Activated naive CD4-positive, alpha-beta T cell treated with anti-CD3 and anti-CD28 coated beads, Interleukin-2, amount 10 ng/mL, durations not matched to agents 7 days and 5 days (primary cell): Measurements from ENCODE around the gene ADRA1B.
"Not testable (repeated sequence)": the region's sequence is repeated elsewhere in the genome, so short reads cannot be mapped to it uniquely, and the experiment has no call there.

Experiments used
- CTCF ChIA-PET: fragments of 350-600 bp; sonication (Branson Sonifier 250); formaldehyde crosslinking; loops from one replicate; lab custom pipeline; 2021; ENCODE audit warnings: antibody characterized with exemption; lab: Charles Lee
- DNase-seq: peaks from one replicate; pipeline ENCODE4 v3.0.0-alpha.2; 2020
- H3K27ac Mint-ChIP-seq: one replicate; pipeline ENCODE4 v1.8.0; 2021; ENCODE audit warnings: mild to moderate bottlenecking, moderate library complexity, mixed read lengths
- H3K27me3 Mint-ChIP-seq: one replicate; pipeline ENCODE4 v1.8.0; 2021; ENCODE audit warnings: mild to moderate bottlenecking, mixed read lengths
- H3K36me3 Mint-ChIP-seq: one replicate; pipeline ENCODE4 v1.8.0; 2021; ENCODE audit warnings: mixed read lengths
- H3K4me1 Mint-ChIP-seq: one replicate; pipeline ENCODE4 v1.8.0; 2021; ENCODE audit warnings: mixed read lengths
- H3K4me3 Mint-ChIP-seq: one replicate; pipeline ENCODE4 v1.8.0; 2021; ENCODE audit warnings: mild to moderate bottlenecking, moderate library complexity, mixed read lengths
- H3K9me3 Mint-ChIP-seq: one replicate; pipeline ENCODE4 v1.8.0; 2021; ENCODE audit warnings: mixed read lengths

ADRA1B gene

DNA sequence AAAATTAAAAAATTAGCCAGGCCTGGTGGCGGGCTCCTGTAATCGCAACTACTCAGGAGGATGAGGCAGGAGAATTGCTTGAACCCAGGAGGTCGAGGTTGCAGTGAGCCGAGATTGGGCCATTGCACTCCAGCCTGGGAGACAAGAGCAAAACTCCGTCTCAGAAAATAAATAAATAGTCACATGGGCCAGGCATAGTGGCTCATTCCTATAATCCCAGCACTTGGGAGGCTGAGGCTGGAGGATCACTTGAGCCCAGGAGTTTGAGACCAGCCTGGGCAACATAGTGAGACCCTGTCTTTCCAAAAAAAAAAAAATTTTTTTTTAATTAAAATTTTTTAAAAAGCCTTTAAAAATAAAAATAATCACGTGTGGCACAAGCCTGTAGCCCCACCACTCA, 97.9 kb downstream of the ADRA1B start:
- H3K9me3 Mint-ChIP-seq, CTCF ChIA-PET, H3K27me3 Mint-ChIP-seq, H3K4me3 Mint-ChIP-seq, DNase-seq, H3K27ac Mint-ChIP-seq: not testable (repeated sequence)
- peaks cover 21% of the 10 kb centered on the region for H3K4me1 Mint-ChIP-seq
- peaks cover 16% of the 10 kb centered on the region for H3K36me3 Mint-ChIP-seq

- DNase-seq = no peak
- H3K27me3 Mint-ChIP-seq = no peaks in the 10 kb centered on the region
- H3K4me3 Mint-ChIP-seq = no peak overlapping the region
- H3K36me3 Mint-ChIP-seq = peaks cover 12% of the 10 kb centered on the region
- CTCF ChIA-PET = interaction anchor here (3.1 kb wide), 1 partner anchor 10 kb away, joined by 18 read pairs; the partner anchor contains the start of gene TTC1
- H3K27ac Mint-ChIP-seq = no peak overlapping the region
- H3K9me3 Mint-ChIP-seq = no peaks in the 10 kb centered on the region
- peaks cover 17% of the 10 kb centered on the region for H3K4me1 Mint-ChIP-seq
Observed at GRCh38 chr5:160018945-160019625, 102.8 kb downstream of the ADRA1B start.

GRCh38 chr5:160020266-160020770, 104.0 kb downstream of the ADRA1B start:
- Mint-ChIP-seq H3K27me3 (no peaks in the 10 kb centered on the region), H3K27ac (no peak overlapping the region), H3K4me1 (peaks cover 17% of the 10 kb centered on the region), H3K36me3 (peaks cover 12% of the 10 kb centered on the region), H3K9me3 (no peaks in the 10 kb centered on the region), H3K4me3 (no peak overlapping the region)
- CTCF ChIA-PET = interaction anchor here (0.5 to 5.3 kb wide), 3 partner anchors 11 to 325 kb away, joined by 3 to 77 read pairs (median 18); partner anchors contain the start of gene TTC1
- no peak for DNase-seq

- H3K9me3 Mint-ChIP-seq = no peaks in the 10 kb centered on the region
- no peak for DNase-seq
- H3K36me3 Mint-ChIP-seq = peaks cover 17% of the 10 kb centered on the region
- H3K4me1 Mint-ChIP-seq = peaks cover 17% of the 10 kb centered on the region
- no peak overlapping the region for H3K4me3 Mint-ChIP-seq
- peak overlapping the region; percentile 52 for H3K27ac Mint-ChIP-seq
- CTCF ChIA-PET = interaction anchor here (0.8 to 5.3 kb wide), 8 partner anchors 10 to 573 kb away, joined by 3 to 77 read pairs (median 6); partner anchors contain the start of gene TTC1
- no peaks in the 10 kb centered on the region for H3K27me3 Mint-ChIP-seq
Observed at GRCh38 chr5:160020964-160021363, 104.7 kb downstream of the ADRA1B start.

DNA sequence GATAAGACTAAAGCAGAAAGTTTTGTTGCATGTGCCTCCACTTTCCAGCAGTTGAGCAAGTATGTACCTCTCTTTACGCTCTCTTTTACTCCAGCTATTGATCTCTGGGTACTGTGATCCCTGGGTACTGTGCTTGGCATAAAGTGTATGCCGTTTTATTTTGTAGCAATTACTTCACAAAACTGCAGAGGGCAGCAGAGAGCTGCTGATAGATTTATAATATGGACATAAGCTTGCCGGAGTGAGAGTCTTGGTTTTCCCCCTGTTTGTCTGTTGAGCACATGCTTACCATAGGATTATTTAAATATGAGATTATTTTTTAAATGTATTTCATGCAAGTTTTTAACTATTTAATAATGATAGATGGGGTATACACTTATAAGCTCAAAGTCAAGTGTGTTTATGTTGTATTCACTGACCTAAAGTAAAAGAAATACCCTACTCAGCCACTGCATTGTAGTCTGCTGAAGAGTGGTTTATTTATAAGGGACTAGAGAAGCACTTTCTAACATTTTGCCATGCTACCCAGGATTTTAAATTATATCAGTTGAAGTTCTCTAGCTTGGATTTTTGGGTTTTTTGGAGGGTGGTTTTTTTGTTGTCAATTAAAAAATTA, 105.7 kb downstream of the ADRA1B start:
- CTCF ChIA-PET = interaction anchor here (0.7 to 5.3 kb wide), 27 partner anchors 9 to 735 kb away, joined by 3 to 77 read pairs (median 4); partner anchors contain the start of genes SLU7 and TTC1
- H3K27ac Mint-ChIP-seq = no peak overlapping the region
- H3K27me3 Mint-ChIP-seq = no peaks in the 10 kb centered on the region
- H3K9me3 Mint-ChIP-seq = no peaks in the 10 kb centered on the region
- H3K36me3 Mint-ChIP-seq = peaks cover 18% of the 10 kb centered on the region
- DNase-seq = peak; percentile 64
- H3K4me3 Mint-ChIP-seq = no peak overlapping the region
- peaks cover 17% of the 10 kb centered on the region for H3K4me1 Mint-ChIP-seq
